Right cardiac atrium (tissue), 5 donors: ENCODE results near the gene YIPF2. TPM values are rescaled to one million over a fixed set of nuclear protein-coding genes. Genes with fewer than 3 reads are reported as not detected.
"Not testable (repeated sequence)": the region's sequence is repeated elsewhere in the genome, so short reads cannot be mapped to it uniquely, and the experiment has no call there.

Source experiments
- ATAC-seq, 2 donors: fragments of 200-7000 bp; cut with Tn5 transposase; one replicate each; pipeline versions ENCODE4 v1.8.0 to v1.9.1; 2020; ENCODE audit warnings: moderate library complexity in 2 of 2, mild to moderate bottlenecking in 1 of 2
- DNase-seq, 3 donors: peaks; one replicate each; pipeline ENCODE4 v3.0.0-alpha.2; 2020
- H3K27ac ChIP-seq: one replicate; pipeline ENCODE4 v1.5.1; 2013; ENCODE audit warnings: mild to moderate bottlenecking, low read length, control low read depth, moderate library complexity
- H3K27me3 ChIP-seq: one replicate; pipeline ENCODE4 v1.6.1; 2013; ENCODE audit not compliant: control insufficient read depth, insufficient read depth
- H3K4me1 ChIP-seq: one replicate; pipeline ENCODE4 v1.6.1; 2013; ENCODE audit warnings: low read length; ENCODE audit not compliant: control insufficient read depth, insufficient read depth
- H3K4me3 ChIP-seq: one replicate; pipeline ENCODE4 v1.5.1; 2013; ENCODE audit warnings: low read length, control low read depth
- H3K9me3 ChIP-seq: one replicate; pipeline ENCODE4 v1.6.1; 2013; ENCODE audit warnings: low read length; ENCODE audit not compliant: control insufficient read depth
- WGBS: extraction: QIAGEN DNeasy Blood & Tissue Kit; methylation state at CpG from one replicate; pipeline ENCODE4 v1.1.7; 2013; 5-methylcytosine and 5-hydroxymethylcytosine counted together
- intact Hi-C, 4 donors: fragments of 100-400 bp; cut with DNase I; formaldehyde crosslinking; loops; one replicate each; pipeline versions ENCODE4 v1.11.0 to v1.14.0; 2022 to 2023
- polyA plus RNA-seq: library from polyadenylated mRNA; stranded (reverse); fragments of 200-250 nt; gene quantifications from one replicate; pipeline ENCODE4 v1.2.3, GENCODE V29; 2013
- total RNA-seq, 4 donors: library from RNA; stranded (reverse); fragmentation: NEBNext Ultra II Directional; extraction: Animal tissue kit (Norgen Biotek cat#: 25700); gene quantifications; one replicate each; pipeline ENCODE4 v1.2.1, GENCODE V29; 2021
- donor health status: healthy with polysubstance abuse.
- donor health status: DM: no; HTN: yes; CAD: no.
- donor health status: DM: no; HTN: no; CAD: no.
- donor health status: DM: no; HTN: yes; CAD: no; lungs with severe emphysema.
- donor health status: DM: yes; HTN: yes; CAD: no.

The YIPF2 gene
- total and polyA plus RNA-seq, 5 donors: 19.3 to 26.5 (median 24.5) TPM

- no peaks in the 10 kb centered on the region for H3K27me3 ChIP-seq
- intact Hi-C loops: no loop called here
- no peak overlapping the region for H3K27ac ChIP-seq
- DNase-seq: no peak
- no peaks in the 10 kb centered on the region for H3K9me3 ChIP-seq
- H3K4me3 ChIP-seq: no peak overlapping the region
- ATAC-seq: no peak
- peaks cover 6% of the 10 kb centered on the region for H3K4me1 ChIP-seq
- WGBS: 68% methylated on average over 13 of the region's 13 CpGs
Measured at GRCh38 chr19:10888421-10888866, 40.0 kb downstream of the YIPF2 start.

- Histone ChIP-seq H3K4me3 (no peak overlapping the region), H3K27ac (no peak overlapping the region), H3K27me3 (no peaks in the 10 kb centered on the region), H3K4me1 (peaks cover 6% of the 10 kb centered on the region), H3K9me3 (no peaks in the 10 kb centered on the region)
- intact Hi-C loops: no loop called here
- 90% methylated on average over 9 of the region's 9 CpGs for WGBS
- no peak for DNase-seq
- ATAC-seq: no peak
Measured at GRCh38 chr19:10887616-10888367, 40.6 kb downstream of the YIPF2 start.

GRCh38 chr19:10885201-10886169 lies 43.0 kb downstream of the YIPF2 start:
- no peaks in the 10 kb centered on the region for H3K27me3 ChIP-seq
- ATAC-seq (no peak), DNase-seq (no peak)
- intact Hi-C loops: no loop called here
- peaks cover 9% of the 10 kb centered on the region for H3K4me1 ChIP-seq
- no peak overlapping the region for H3K4me3 ChIP-seq
- 64% methylated on average over 20 of the region's 20 CpGs for WGBS
- no peaks in the 10 kb centered on the region for H3K9me3 ChIP-seq
- H3K27ac ChIP-seq: no peak overlapping the region

- H3K27me3 ChIP-seq: no peaks in the 10 kb centered on the region
- no peaks in the 10 kb centered on the region for H3K9me3 ChIP-seq
- DNase-seq (no peak), ATAC-seq (no peak)
- H3K4me1 ChIP-seq: peaks cover 9% of the 10 kb centered on the region
- no peak overlapping the region for H3K4me3 ChIP-seq
- intact Hi-C loops: no loop called here
- 77% methylated on average over 2 of the region's 2 CpGs for WGBS
- no peak overlapping the region for H3K27ac ChIP-seq
Measured at GRCh38 chr19:10884274-10884673, 44.2 kb downstream of the YIPF2 start.

GRCh38 chr19:10882108-10882457 lies 46.4 kb downstream of the YIPF2 start:
- peaks cover 9% of the 10 kb centered on the region for H3K4me1 ChIP-seq
- H3K9me3 ChIP-seq: no peaks in the 10 kb centered on the region
- intact Hi-C loops: no loop called here
- peak in 1 of 3 donors; percentile 71 for DNase-seq
- H3K4me3 ChIP-seq: no peak overlapping the region
- no peaks in the 10 kb centered on the region for H3K27me3 ChIP-seq
- H3K27ac ChIP-seq: peak overlapping the region; percentile 61
- 64% methylated on average over 9 of the region's 9 CpGs for WGBS
- ATAC-seq: peak; percentile 43 to 47

GRCh38 chr19:10881403-10882107 lies 46.9 kb downstream of the YIPF2 start:
- Histone ChIP-seq H3K4me1 (peaks cover 9% of the 10 kb centered on the region), H3K4me3 (no peak overlapping the region), H3K27ac (peak overlapping the region; percentile 61), H3K9me3 (no peaks in the 10 kb centered on the region), H3K27me3 (no peaks in the 10 kb centered on the region)
- 61% methylated on average over 14 of the region's 14 CpGs for whole genome bisulfite sequencing
- ATAC-seq (no peak), DNase-seq (peak in 1 of 3 donors; percentile 55)
- intact Hi-C loops: no loop called here

GRCh38 chr19:10878253-10878652 lies 50.2 kb downstream of the YIPF2 start:
- H3K9me3 ChIP-seq: no peaks in the 10 kb centered on the region
- no peaks in the 10 kb centered on the region for H3K27me3 ChIP-seq
- 67% methylated on average over 3 of the region's 3 CpGs for WGBS
- H3K27ac ChIP-seq: no peak overlapping the region
- no peak overlapping the region for H3K4me3 ChIP-seq
- H3K4me1 ChIP-seq: peaks cover 11% of the 10 kb centered on the region
- DNase-seq: no peak
- ATAC-seq: no peak
- intact Hi-C loops: loop anchor here in 3 of 4 donors (5.0 to 10.0 kb wide), 2 partner anchors 39 to 47 kb away; partner anchors contain the start of genes TIMM29 (in 2 of the 3) and YIPF2 (in 2 of the 3)

GRCh38 chr19:10877608-10878007 lies 50.8 kb downstream of the YIPF2 start:
- ATAC-seq, H3K4me3 ChIP-seq, H3K27me3 ChIP-seq, H3K27ac ChIP-seq, DNase-seq, H3K9me3 ChIP-seq: not testable (repeated sequence)
- WGBS: 97% methylated on average over 9 of the region's 9 CpGs
- intact Hi-C loops: loop anchor here in 3 of 4 donors (5.0 to 10.0 kb wide), 2 partner anchors 40 to 47 kb away; partner anchors contain the start of genes TIMM29 (in 2 of the 3) and YIPF2 (in 2 of the 3)
- H3K4me1 ChIP-seq: peaks cover 11% of the 10 kb centered on the region

GRCh38 chr19:10876459-10877240 lies 51.8 kb downstream of the YIPF2 start:
- Histone ChIP-seq H3K4me1 (peaks cover 7% of the 10 kb centered on the region), H3K9me3 (no peaks in the 10 kb centered on the region), H3K27me3 (no peaks in the 10 kb centered on the region), H3K27ac (peak overlapping the region; percentile 87), H3K4me3 (no peak overlapping the region)
- 55% methylated on average over 10 of the region's 10 CpGs for WGBS
- ATAC-seq (peak; percentile 50 to 51), DNase-seq (peak in 2 of 3 donors; percentile 52 to 73)
- intact Hi-C loops: loop anchor here in 3 of 4 donors (5.0 to 10.0 kb wide), 2 partner anchors 41 to 48 kb away; partner anchors contain the start of genes TIMM29 (in 2 of the 3) and YIPF2 (in 2 of the 3)

- 100% methylated on average over 1 of the region's 1 CpG for WGBS
- H3K27ac ChIP-seq: no peak overlapping the region
- no peaks in the 10 kb centered on the region for H3K27me3 ChIP-seq
- H3K4me3 ChIP-seq: no peak overlapping the region
- peaks cover 2% of the 10 kb centered on the region for H3K4me1 ChIP-seq
- intact Hi-C loops: loop anchor here in 3 of 4 donors (5.0 to 10.0 kb wide), 2 partner anchors 51 to 53 kb away; partner anchors contain the start of genes TIMM29 (in 3 of the 3) and YIPF2 (in 3 of the 3)
- H3K9me3 ChIP-seq: no peaks in the 10 kb centered on the region
- DNase-seq (no peak), ATAC-seq (no peak)
Measured at GRCh38 chr19:10874024-10874423, 54.4 kb downstream of the YIPF2 start.
